ENCODE results near the gene LRRC37A3. TPM values are rescaled to one million over a fixed set of nuclear protein-coding genes. Genes with fewer than 3 reads are reported as not detected.
A peak's percentile ranks its signal among the peaks of the same experiment; 100 is the strongest.
"Not testable (repeated sequence)": the region's sequence is repeated elsewhere in the genome, so short reads cannot be mapped to it uniquely, and the experiment has no call there.

LRRC37A3 gene
- polyA plus RNA-seq, 1 donor from 2014 or later = 4.2 TPM

DNA sequence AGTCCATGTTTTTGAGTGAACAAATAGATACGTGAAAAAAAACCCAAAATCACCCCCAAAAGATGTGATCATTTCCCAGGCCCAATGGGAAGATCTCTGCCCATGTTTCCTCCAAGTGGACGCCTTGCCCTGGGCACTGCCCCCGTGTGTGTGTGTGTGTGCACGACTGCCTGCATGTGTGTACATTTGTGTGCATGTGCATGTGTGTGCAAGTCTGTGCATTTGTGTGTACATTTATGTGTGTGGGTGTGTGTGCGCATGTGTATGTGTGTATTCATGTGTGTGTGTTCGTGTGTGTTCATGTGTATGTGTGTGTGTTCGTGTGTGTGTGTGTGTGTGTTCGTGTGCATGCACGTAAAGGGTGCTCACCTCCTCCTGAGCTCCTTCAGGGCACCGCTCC, 16.8 kb upstream of the LRRC37A3 start:
- Mint-ChIP-seq H3K36me3 (no peaks in the 10 kb centered on the region), H3K4me1 (peaks cover 0 to 5% (median 2%) of the 10 kb centered on the region in 3 donors), H3K27ac (no peak overlapping the region), H3K27me3 (peaks cover 3% of the 10 kb centered on the region), H3K9me3 (peaks cover 0 to 2% (median 0%) of the 10 kb centered on the region in 3 donors), H3K4me3 (no peak overlapping the region)

DNA sequence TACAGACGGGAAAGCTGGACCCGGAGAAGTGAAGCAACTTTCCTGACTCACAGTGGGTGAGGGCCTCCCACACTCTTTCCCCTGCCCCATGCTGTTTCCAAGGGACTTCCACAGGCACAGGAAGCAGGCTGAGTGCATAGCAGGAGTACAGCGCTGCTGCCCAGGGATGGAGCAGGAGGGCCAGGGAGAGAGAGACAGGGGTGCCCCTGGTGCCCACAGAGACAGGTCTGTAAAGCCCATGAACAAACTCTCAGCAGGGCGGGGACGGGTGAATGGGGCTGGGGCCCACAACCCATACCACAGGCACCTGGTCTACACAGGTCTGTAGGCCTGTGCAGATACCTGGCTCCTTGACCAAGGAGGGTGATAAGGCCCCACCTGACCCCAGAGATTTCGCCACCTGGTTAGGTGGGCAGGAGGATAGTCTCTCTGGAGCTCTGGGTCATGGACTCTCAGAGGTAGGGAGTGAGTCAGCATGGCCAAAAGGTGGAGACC, 15.1 kb upstream of the LRRC37A3 start:
- not testable (repeated sequence) for H3K27me3 Mint-ChIP-seq, H3K36me3 Mint-ChIP-seq, H3K9me3 Mint-ChIP-seq, H3K4me3 Mint-ChIP-seq, H3K4me1 Mint-ChIP-seq
- H3K27ac Mint-ChIP-seq = peak overlapping the region in 1 of 3 donors; percentile 57

DNA sequence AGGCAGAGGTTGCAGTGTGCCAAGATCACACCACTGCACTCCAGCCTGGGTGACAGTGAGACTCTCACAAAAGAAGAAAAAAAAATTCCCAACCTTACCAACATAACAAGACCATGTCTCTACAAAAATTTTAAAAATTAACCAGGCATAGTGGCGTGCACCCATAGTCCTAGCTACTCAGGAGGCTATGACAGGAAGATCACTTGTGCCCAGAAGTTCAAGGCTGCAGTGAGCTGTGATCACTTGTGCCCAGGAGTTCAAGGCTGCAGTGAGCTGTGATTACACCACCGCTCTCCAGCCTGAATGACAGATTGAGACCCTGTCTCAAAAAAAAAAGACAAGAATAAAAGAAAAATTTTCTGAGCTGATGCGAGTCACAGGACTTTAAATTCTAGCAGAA, 13.6 kb upstream of the LRRC37A3 start:
- H3K36me3 Mint-ChIP-seq, H3K9me3 Mint-ChIP-seq, H3K4me3 Mint-ChIP-seq, H3K4me1 Mint-ChIP-seq, H3K27me3 Mint-ChIP-seq: not testable (repeated sequence)
- peak overlapping the region in 1 of 3 donors; percentile 64 for H3K27ac Mint-ChIP-seq

DNA sequence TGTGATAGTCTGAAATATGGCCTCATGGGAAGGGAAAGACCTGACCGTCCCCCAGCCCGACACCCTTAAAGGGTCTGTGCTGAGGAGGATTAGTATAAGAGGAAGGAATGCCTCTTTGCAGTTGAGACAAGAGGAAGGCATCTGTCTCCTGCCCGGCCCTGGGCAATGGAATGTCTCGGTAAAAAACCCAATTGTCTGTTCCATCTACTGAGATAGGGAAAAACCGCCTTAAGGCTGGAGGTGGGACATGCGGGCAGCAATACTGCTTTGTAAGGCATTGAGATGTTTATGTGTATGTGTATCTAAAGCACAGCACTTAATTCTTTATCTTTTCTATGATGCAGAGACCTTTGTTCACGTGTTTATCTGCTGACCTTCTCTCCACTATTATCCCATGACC, 11.1 kb upstream of the LRRC37A3 start:
- not testable (repeated sequence) for H3K9me3 Mint-ChIP-seq, H3K4me3 Mint-ChIP-seq, H3K27ac Mint-ChIP-seq, H3K27me3 Mint-ChIP-seq, H3K4me1 Mint-ChIP-seq, H3K36me3 Mint-ChIP-seq

DNA sequence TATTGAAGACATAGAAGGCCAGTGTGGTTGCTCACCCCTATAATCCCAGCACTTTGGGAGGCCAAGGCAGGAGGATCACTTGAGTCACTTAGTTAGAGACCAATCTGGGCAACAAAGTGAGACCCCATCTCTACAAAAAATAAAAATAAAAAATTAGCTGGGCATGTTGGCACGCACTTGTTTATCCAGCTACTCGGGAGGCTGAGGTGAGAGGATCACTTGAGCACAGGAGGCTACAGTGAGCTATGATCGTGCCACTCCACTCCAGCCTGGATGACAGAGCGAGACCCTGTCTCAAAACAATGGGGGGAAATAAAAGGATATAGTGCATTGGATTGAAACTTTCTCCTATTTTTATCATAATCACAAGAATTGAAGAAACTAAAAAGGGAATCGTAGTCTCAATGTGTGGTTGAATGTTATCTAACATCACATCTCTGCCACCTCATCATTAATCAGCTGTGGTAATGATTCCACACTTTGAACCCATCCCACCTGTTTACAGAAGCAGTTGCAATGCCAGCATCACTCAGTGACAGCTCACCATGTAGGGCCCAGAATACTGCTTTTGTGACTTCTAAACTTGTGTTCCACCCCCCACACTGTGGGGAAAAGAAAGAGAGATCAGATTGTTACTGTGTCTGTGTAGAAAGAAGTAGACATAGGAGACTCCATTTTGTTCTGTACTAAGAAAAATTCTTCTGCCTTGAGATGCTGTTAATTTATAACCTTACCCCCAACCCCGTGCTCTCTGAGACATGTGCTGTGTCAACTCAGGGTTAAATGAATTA, 10.3 kb upstream of the LRRC37A3 start:
- H3K9me3 Mint-ChIP-seq, H3K4me1 Mint-ChIP-seq, H3K36me3 Mint-ChIP-seq, H3K4me3 Mint-ChIP-seq, H3K27ac Mint-ChIP-seq, H3K27me3 Mint-ChIP-seq: not testable (repeated sequence)

DNA sequence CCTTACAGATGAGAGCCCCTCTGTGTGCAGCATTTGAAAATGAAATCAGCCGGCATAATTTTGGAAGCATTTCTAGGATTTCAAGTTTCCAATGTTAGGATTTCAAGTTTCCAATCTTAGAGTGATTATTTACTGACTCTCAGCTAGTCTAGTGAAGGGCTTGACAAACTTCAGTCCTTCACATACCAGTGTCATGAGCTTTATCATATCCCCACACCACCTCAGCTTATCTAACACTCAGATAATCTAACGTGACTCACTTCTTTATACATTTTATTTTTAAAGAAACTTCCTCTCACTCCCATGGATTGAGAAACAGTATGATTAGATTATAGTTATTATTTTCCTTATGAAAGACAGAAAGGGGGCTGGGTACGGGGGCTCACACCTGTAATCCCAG, 9.4 kb upstream of the LRRC37A3 start:
- not testable (repeated sequence) for H3K9me3 Mint-ChIP-seq, H3K27me3 Mint-ChIP-seq, H3K27ac Mint-ChIP-seq

DNA sequence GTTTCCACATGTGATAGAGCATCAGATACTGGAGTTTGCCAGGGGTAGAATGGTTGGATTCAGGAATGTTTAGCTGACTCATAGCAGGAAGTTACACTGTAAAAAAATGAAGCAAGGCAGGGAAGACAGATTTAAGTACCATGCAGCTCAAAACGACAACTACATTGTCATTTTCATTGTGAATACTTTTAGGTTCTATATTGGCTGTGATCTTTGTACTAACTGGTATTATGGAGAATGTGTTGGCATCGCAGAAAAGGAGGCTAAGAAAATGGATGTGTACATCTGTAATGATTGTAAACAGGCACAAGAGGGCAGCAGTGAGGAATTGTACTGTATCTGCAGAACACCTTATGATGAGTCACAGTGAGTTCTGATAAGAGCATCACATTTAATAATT, 8.2 kb upstream of the LRRC37A3 start:
- not testable (repeated sequence) for H3K36me3 Mint-ChIP-seq, H3K9me3 Mint-ChIP-seq, H3K27me3 Mint-ChIP-seq, H3K4me3 Mint-ChIP-seq
- Mint-ChIP-seq H3K27ac (peak overlapping the region in 1 of 3 donors; percentile 8), H3K4me1 (peaks cover 11 to 17% (median 14%) of the 10 kb centered on the region in 3 donors)

More for the DNA sequence above, 9.4 kb upstream of the LRRC37A3 start:
- not testable (repeated sequence) for H3K4me3 Mint-ChIP-seq, H3K4me1 Mint-ChIP-seq, H3K36me3 Mint-ChIP-seq

DNA sequence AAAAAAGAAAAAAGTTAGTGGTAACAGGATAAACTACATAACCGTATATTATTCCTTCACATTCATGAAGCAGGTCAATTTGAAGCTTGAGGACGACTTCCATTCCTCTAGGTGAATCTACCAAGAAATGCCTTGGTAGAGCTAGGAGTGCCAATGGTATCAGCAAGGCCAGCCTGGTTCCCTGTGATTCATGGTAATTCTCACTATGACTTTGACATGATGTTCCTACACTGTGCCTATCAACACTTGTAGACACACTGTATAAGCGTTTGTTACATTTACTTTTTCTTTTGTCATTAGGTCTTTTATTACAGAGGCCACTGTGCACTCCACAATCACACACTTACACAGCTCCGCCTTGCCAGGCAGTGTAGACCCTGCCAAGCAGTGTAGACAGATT, 7.2 kb upstream of the LRRC37A3 start:
- not testable (repeated sequence) for H3K9me3 Mint-ChIP-seq, H3K36me3 Mint-ChIP-seq, H3K27me3 Mint-ChIP-seq, H3K27ac Mint-ChIP-seq
- Mint-ChIP-seq H3K4me3 (peak overlapping the region in 1 of 4 donors; percentile 23), H3K4me1 (peaks cover 11 to 17% (median 14%) of the 10 kb centered on the region in 3 donors)

DNA sequence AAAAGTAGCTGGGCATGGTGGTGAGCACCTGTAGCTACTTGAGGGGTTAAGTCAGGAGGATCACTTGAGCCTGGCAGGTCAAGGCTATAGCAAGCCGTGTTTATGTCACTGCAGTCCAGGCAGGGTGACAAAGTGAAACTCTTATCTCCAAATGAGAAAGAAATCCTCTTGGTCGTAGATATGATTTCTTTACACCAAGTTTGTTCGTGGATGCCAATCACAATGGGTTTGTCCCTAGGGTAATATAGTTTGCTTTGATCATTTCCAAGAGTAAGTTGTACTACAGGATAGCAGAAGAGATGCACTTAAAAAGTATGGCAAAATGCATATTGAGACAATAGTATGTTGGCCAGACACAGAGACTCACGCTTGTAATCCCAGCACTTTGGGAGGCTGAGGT, 6.0 kb upstream of the LRRC37A3 start:
- peaks cover 11 to 20% (median 14%) of the 10 kb centered on the region in 3 donors for H3K4me1 Mint-ChIP-seq
- H3K36me3 Mint-ChIP-seq, H3K27ac Mint-ChIP-seq, H3K27me3 Mint-ChIP-seq, H3K4me3 Mint-ChIP-seq, H3K9me3 Mint-ChIP-seq: not testable (repeated sequence)

DNA sequence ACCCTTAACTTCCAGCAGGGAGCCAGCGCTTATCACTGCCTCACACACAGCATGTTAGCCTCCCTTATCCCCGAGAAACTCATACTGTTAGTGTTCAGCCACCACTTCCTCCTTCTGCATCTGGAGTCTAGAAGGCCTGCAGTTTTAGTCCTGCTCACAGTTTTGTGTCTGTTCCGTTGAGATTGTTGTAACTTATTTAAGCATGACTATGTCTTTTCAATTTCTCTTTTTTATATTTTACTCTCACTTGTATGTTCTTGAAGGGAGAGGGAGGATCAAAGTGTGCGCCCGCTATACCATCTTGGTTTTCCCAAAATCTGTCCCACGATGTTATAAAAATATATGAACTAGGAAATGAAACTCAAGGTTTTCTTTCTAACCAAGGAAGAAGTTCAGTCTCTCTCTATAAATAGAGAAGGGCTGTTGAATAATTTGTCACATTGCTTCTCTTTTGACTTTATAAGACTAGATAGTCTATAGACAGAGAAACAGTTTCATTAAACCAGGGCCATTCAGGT, 3.8 kb upstream of the LRRC37A3 start:
- H3K4me1 Mint-ChIP-seq = peaks cover 11 to 23% (median 16%) of the 10 kb centered on the region in 3 donors
- H3K36me3 Mint-ChIP-seq, H3K9me3 Mint-ChIP-seq, H3K27me3 Mint-ChIP-seq: not testable (repeated sequence)
- H3K4me3 Mint-ChIP-seq = peak overlapping the region; percentile 57 to 91 (median 84)
- H3K27ac Mint-ChIP-seq = peak overlapping the region; percentile 81 to 89 (median 86)

DNA sequence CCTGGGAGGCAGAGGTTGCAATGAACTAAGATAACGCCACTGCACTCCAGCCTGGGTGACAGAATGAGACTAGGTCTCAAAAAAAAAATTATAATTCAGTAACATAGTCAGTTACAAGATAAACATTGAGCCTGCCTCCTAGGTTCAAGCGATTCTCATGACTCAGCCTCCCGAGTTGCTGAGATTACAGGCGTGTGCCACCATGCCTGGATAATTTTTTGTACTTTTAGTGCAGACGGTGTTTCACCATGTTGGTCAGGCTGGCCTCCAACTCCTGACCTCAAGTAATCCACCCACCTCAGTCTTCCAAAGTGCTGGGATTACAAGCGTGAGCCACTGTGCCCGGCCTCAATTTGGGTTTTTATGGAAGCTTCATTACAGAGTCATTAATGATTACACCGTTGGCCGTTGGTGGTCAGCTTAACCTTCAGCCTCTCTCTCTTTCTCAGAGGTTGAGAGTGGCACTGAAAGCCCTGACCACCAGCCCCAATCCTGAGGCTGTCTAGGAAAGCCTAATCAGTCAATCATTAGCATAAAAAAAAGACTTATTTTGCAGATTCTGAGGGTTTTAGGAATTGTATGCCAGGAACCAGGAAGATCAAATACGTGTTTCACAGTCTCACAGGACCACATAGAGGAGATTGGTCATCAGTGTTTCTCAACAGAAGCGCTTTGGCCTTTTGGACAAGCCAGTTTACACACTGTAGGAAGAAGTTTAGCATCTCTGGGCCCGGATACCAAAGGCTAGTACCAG, 1.3 kb upstream of the LRRC37A3 start:
- Mint-ChIP-seq H3K27me3 (no peaks in the 10 kb centered on the region), H3K36me3 (no peaks in the 10 kb centered on the region), H3K27ac (peak overlapping the region; percentile 93 to 98 (median 95)), H3K9me3 (no peaks in the 10 kb centered on the region), H3K4me1 (peaks cover 11 to 19% (median 14%) of the 10 kb centered on the region in 3 donors), H3K4me3 (peak overlapping the region; percentile 89 to 97 (median 94))

DNA sequence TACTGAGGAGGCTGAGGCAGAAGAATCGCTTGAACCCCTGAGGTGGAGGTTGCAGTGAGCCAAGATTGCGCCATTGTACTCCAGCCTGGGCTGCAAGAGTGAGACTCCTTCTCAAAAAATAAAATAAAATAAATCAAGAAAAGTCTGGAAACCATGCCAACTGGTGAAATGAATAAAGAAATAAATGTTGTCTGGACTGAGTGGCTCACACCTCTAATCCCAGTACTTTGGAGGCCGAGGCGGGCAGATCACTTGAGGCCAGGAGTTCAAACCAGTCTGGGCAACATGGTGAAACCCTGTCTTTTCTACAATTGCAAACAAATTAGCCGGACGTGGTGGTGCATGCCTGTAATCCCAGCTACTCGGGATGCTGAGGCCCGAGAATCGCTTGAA, 744 bp upstream of the LRRC37A3 start:
- H3K4me3 Mint-ChIP-seq = peak overlapping the region; percentile 89 to 97 (median 94)
- H3K27ac Mint-ChIP-seq = peak overlapping the region; percentile 93 to 98 (median 95)
- no peaks in the 10 kb centered on the region for H3K36me3 Mint-ChIP-seq
- no peaks in the 10 kb centered on the region for H3K9me3 Mint-ChIP-seq
- peaks cover 11 to 22% (median 14%) of the 10 kb centered on the region in 3 donors for H3K4me1 Mint-ChIP-seq
- H3K27me3 Mint-ChIP-seq = no peaks in the 10 kb centered on the region

DNA sequence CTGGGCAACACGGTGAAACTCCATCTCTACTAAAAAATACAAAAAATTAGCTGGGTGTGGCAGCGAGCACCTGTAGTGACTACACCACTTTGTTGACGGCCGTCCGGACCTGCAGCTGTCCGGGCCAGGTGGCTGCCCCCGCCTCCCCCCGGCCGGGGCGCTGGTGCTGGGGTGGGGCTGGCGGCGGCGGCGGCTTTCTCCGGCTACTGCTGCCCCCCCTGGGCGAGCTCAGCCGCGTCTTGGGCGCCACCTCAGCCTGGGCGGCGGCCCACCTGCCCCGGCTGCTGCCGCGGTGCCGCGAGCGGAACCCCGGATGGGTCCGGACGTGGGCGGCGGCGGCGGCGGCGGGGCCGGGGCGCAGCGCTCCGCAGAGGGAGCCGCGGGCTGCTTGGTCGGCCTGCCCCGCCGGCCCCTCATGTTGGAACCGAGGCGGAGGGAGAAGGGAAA, 413 bp downstream of the LRRC37A3 start:
- H3K27me3 Mint-ChIP-seq, H3K9me3 Mint-ChIP-seq, H3K36me3 Mint-ChIP-seq: not testable (repeated sequence)
- H3K4me1 Mint-ChIP-seq = peaks cover 11 to 22% (median 14%) of the 10 kb centered on the region in 3 donors
- peak overlapping the region; percentile 93 to 98 (median 95) for H3K27ac Mint-ChIP-seq
- H3K4me3 Mint-ChIP-seq = peak overlapping the region; percentile 89 to 97 (median 94)

DNA sequence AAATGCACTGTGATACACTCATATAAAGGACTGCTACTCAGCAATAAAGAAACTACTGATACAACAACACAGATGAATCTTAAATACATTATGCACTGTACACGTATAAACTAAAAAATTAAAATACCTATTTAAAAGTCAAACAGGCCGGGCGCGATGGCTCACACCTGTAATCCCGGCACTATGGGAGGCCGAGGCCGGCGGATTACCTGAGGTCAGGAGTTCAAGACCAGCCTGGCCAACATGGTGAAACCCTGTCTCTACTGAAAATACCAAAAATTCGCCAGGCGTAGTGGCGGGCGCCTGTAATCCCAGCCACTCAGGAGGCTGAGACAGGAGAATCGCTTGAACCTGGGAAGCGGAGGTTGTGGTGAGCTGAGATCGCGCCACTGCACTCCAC, 1.7 kb downstream of the LRRC37A3 start:
- H3K9me3 Mint-ChIP-seq, H3K27ac Mint-ChIP-seq, H3K4me3 Mint-ChIP-seq, H3K36me3 Mint-ChIP-seq, H3K4me1 Mint-ChIP-seq, H3K27me3 Mint-ChIP-seq: not testable (repeated sequence)

DNA sequence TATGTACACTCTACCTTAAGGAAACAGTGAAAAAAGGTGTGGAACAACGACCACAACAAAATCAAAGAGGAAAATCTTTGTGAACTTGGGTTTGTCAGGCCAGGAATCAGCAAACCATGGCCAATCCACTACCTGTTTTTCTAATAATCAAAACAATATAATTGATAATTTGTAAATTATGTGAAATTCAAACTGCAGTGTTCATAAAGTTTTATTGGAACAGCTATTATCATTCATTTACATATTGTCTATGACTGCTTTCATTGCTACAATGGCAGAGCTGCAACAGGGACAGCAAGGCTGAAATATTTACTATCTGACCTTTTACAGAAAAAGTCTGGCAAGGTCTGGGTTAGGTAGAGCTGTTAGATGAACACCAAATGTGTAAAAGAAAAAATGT, 4.0 kb downstream of the LRRC37A3 start:
- H3K27ac Mint-ChIP-seq = peak overlapping the region in 1 of 3 donors; percentile 32
- H3K4me1 Mint-ChIP-seq, H3K27me3 Mint-ChIP-seq, H3K36me3 Mint-ChIP-seq, H3K9me3 Mint-ChIP-seq: not testable (repeated sequence)
- peak overlapping the region in 1 of 4 donors; percentile 67 for H3K4me3 Mint-ChIP-seq

DNA sequence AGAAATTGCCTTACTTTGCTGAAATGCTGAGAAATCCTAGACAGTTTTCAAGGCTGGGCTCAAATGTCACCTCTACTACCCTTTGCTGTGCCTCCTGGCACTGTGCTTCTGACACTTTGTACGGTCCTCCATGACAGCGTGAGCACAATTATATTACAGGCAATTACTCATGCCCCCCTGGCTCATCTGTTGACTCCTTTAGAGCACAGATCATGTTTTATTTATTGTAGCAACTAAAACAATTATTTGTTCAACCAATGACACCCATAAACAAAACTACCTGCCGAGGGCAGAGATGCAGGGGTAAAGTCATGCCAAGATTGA, 9.1 kb downstream of the LRRC37A3 start:
- H3K27ac Mint-ChIP-seq, H3K9me3 Mint-ChIP-seq, H3K36me3 Mint-ChIP-seq, H3K27me3 Mint-ChIP-seq, H3K4me3 Mint-ChIP-seq, H3K4me1 Mint-ChIP-seq: not testable (repeated sequence)

Measured in IgD-negative memory B cell (primary cell).